Testis (tissue), 3 donors: ENCODE measurements around the gene PTH2. TPM values are rescaled to one million over a fixed set of nuclear protein-coding genes. Genes with fewer than 3 reads are reported as not detected.

Experiments
- DNase-seq: peaks from one replicate; pipeline ENCODE4 v3.0.0-alpha.2; 2019
- H3K27ac ChIP-seq, 2 donors: fragments of 200-600 bp; sonication (generic); one replicate each; pipeline ENCODE4 v1.5.1; 2019
- H3K27me3 ChIP-seq: fragments of 200-600 bp; sonication (generic); one replicate; pipeline ENCODE4 v1.5.1; 2019
- H3K36me3 ChIP-seq: fragments of 200-600 bp; sonication (generic); one replicate; pipeline ENCODE4 v1.5.1; 2017; ENCODE audit warnings: low read depth; ENCODE audit errors: missing control alignments
- H3K4me1 ChIP-seq: fragments of 200-600 bp; sonication (generic); one replicate; pipeline ENCODE4 v1.5.1; 2019
- H3K4me3 ChIP-seq, 2 donors: fragments of 200-600 bp; sonication (generic); one replicate each; pipeline ENCODE4 v1.5.1; 2017 to 2019
- H3K9me3 ChIP-seq: fragments of 200-600 bp; sonication (generic); one replicate; pipeline ENCODE4 v1.5.1; 2017
- POLR2A ChIP-seq: fragments of 450-650 bp; IDR thresholded peaks from one replicate; pipeline ENCODE4 v1.6.1; 2017; ENCODE audit warnings: antibody characterized with exemption, mild to moderate bottlenecking, moderate library complexity
- whole genome bisulfite sequencing, 2 donors: methylation state at CpG; one replicate each; pipeline ENCODE4 v1.1.5; 2018; 5-methylcytosine and 5-hydroxymethylcytosine counted together
- intact Hi-C: fragments of 100-400 bp; cut with DNase I; formaldehyde crosslinking; loops from one replicate; pipeline ENCODE4 v1.15.1; 2023; ENCODE audit warnings: low total_unique reads
- polyA plus RNA-seq: library from polyadenylated mRNA; stranded (reverse); fragments of 350-450 nt; fragmentation: Illumina TruSeq; extraction: RNeasy Lipid Tissue Mini Kit (QIAGEN cat#74804); gene quantifications from one replicate; pipeline ENCODE4 v1.2.3, GENCODE V29; 2014; ENCODE audit warnings: low read depth, low replicate concordance; ENCODE audit not compliant: insufficient read depth
- total RNA-seq, 2 donors: library from RNA; depleted of rRNA; stranded (reverse); fragments of >200 nt; gene quantifications; one replicate each; pipeline ENCODE4 v1.2.3, GENCODE V29; 2016
- TF ChIP-seq, protein P1 (sequence below), 3 experiments: fragments of 450-650 bp in 2 of 3; fragments of 200-600 bp in 1 of 3; sonication (generic) in 1 of 3; IDR thresholded peaks; one replicate each; pipeline ENCODE4 v1.5.1; 2016 to 2019; ENCODE audit warnings: antibody characterized with exemption in 3 of 3, mild to moderate bottlenecking in 2 of 3, moderate library complexity in 1 of 3

PTH2 gene
- total and polyA plus RNA-seq, 3 donors from 2014 or later: not detected

DNA sequence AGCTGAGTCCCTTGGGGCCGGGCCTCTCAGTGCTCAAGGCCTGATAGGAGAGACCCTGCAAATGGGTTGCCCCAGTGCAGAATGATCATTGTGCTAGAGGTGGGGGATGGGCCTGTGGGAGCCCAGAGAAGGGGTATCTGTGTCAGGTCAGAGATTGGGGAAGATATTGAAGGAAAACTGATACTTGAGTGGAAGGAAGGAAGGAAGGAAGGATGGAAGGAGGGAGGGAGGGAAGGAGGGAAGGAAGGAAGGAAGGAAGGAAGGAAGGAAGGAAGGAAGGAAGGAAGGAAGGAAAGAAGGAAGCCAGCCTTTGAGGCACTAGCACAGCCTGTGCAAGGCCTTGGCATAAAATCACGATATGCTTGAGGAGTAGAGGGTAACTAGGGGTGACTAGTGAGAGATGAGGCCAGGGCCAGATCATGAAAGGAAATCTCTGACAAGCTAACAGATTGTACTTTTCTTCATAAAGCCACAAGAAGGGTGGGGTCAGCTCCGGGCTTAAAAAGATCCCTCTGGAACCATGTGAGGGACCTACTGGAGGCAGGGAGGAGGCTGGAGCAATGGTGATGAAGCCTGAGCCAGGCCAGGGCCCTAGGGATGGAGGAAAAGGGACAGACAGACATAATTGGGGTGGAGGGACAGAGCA is 11.4 kb downstream of the PTH2 start:
- 69 to 77% methylated on average over 2 to 3 of the region's 3 CpGs for WGBS, 2 donors
- no peak for DNase-seq
- H3K9me3 ChIP-seq: no peaks in the 10 kb centered on the region
- no peaks in the 10 kb centered on the region for H3K36me3 ChIP-seq
- H3K27ac ChIP-seq: no peak overlapping the region
- no peak overlapping the region for H3K4me3 ChIP-seq
- H3K27me3 ChIP-seq: no peaks in the 10 kb centered on the region
- H3K4me1 ChIP-seq: no peaks in the 10 kb centered on the region
- TF ChIP-seq, protein P1, sequence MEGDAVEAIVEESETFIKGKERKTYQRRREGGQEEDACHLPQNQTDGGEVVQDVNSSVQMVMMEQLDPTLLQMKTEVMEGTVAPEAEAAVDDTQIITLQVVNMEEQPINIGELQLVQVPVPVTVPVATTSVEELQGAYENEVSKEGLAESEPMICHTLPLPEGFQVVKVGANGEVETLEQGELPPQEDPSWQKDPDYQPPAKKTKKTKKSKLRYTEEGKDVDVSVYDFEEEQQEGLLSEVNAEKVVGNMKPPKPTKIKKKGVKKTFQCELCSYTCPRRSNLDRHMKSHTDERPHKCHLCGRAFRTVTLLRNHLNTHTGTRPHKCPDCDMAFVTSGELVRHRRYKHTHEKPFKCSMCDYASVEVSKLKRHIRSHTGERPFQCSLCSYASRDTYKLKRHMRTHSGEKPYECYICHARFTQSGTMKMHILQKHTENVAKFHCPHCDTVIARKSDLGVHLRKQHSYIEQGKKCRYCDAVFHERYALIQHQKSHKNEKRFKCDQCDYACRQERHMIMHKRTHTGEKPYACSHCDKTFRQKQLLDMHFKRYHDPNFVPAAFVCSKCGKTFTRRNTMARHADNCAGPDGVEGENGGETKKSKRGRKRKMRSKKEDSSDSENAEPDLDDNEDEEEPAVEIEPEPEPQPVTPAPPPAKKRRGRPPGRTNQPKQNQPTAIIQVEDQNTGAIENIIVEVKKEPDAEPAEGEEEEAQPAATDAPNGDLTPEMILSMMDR (IDR thresholded peaks at IDR 0.05): no peak
- no peak for TF ChIP-seq POLR2A
- intact Hi-C loops: no loop called here

DNA sequence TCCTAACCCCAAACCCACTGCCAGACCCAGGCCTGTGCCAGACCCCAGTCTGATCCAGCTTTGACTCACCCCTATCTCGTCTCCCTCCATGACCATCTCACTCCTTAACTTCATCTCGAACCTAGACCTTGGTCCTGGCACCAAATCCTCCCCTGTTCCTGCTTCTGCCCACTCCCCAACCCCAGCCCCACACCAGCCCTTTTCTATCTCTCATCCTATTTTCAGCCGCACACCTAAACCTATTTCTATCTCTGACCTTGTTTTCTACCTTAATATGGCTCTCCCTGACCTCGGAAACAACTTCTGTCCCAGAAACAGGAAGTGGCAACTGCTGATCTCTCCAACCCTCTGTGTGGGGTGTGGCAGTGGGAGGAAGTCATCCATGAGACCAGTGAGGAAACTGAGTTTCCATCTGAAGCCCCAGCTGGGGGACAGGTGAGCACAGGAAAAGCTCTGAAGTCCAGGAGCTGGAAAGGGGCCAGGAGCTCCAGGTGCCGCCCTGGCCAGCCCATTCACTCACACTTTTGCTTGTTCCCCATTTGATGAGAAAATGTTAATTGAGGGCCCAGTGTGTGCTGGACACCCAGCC is 13.7 kb downstream of the PTH2 start:
- no peak overlapping the region for H3K4me3 ChIP-seq
- no peaks in the 10 kb centered on the region for H3K9me3 ChIP-seq
- 80 to 82% methylated on average over 5 of the region's 5 CpGs for WGBS, 2 donors
- no peak overlapping the region for H3K27ac ChIP-seq
- DNase-seq: no peak
- H3K27me3 ChIP-seq: no peaks in the 10 kb centered on the region
- no peaks in the 10 kb centered on the region for H3K4me1 ChIP-seq
- no peak for TF ChIP-seq POLR2A
- TF ChIP-seq, protein P1 (IDR thresholded peaks at IDR 0.05): no peak
- intact Hi-C loops: no loop called here
- H3K36me3 ChIP-seq: no peaks in the 10 kb centered on the region

DNA sequence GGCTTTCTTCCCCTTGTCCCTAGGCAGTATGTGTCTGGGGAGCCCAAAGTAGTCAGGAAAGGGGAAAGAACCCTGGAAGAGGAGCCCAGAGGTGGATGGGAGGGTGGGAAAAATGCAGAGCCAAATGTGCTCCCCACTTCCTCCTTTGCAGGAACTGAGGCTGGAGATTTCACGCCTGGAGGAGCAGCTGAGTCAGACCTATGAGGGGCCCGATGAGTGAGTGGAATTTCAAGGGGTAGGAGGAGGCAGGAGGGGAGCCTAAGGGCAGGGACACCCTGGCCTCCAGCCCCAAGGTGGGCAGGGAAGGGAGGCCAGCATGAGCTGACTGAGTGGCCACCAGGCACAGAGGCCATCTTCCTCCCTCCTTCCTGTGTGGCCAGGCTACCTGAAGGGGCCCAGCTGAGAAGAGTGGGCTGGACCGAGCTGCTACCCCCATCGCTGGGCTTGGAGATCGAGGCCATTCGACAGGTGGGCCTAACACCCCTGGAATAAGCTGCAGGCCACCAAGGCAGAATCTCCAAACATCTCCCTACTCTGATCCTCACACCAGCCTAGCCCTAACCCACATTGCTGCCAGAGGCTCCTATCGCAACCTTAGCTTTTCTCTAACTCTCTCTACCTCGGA is 14.3 kb downstream of the PTH2 start:
- H3K36me3 ChIP-seq: no peaks in the 10 kb centered on the region
- intact Hi-C loops: no loop called here
- TF ChIP-seq POLR2A: no peak
- TF ChIP-seq, protein P1 (IDR thresholded peaks at IDR 0.05): no peak
- H3K9me3 ChIP-seq: no peaks in the 10 kb centered on the region
- no peak overlapping the region for H3K4me3 ChIP-seq
- H3K27ac ChIP-seq: no peak overlapping the region
- 77 to 85% methylated on average over 8 of the region's 8 CpGs for WGBS, 2 donors
- no peak for DNase-seq
- no peaks in the 10 kb centered on the region for H3K27me3 ChIP-seq
- H3K4me1 ChIP-seq: no peaks in the 10 kb centered on the region

DNA sequence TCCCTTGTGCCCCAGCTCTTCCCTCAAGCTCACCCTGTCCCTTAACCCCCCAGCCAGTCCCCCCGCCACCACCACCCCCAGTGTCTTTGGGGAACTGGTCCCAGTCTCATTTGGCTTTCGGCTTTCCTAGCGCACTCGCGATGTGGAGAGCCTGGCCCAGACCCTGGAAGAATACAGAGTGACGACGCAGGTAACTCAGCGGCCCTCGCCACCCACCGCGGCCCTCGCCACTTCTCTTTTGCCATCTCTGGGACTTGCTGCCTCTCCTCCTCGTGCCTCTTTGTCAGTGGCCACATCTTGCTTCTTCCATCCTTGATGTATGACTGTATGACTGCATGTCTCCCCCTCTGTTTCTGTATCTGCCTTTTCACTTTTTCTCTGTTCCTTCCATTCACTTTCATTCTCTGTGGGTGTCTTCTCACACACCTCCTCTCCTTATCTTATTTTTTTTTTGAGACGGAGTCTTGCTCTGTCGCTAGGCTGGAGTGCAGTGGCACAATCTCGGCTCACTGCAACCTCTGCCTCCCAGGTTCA is 15.7 kb downstream of the PTH2 start:
- no peak for DNase-seq
- H3K27ac ChIP-seq: no peak overlapping the region
- intact Hi-C loops: no loop called here
- no peaks in the 10 kb centered on the region for H3K9me3 ChIP-seq
- TF ChIP-seq, protein P1 (IDR thresholded peaks at IDR 0.05): no peak
- no peak for TF ChIP-seq POLR2A
- H3K27me3 ChIP-seq: no peaks in the 10 kb centered on the region
- no peak overlapping the region for H3K4me3 ChIP-seq
- no peaks in the 10 kb centered on the region for H3K4me1 ChIP-seq
- H3K36me3 ChIP-seq: no peaks in the 10 kb centered on the region
- 90 to 92% methylated on average over 16 of the region's 16 CpGs for WGBS, 2 donors
